Natural killer cell (primary cell): ENCODE data around the gene RNF157. TPM values are rescaled to one million over a fixed set of nuclear protein-coding genes. Genes with fewer than 3 reads are reported as not detected.

Source experiments
- ATAC-seq, 3 donors: fragments of 150-1000 bp in 2 of 3; fragments of 200-7000 bp in 1 of 3; cut with Tn5 transposase; 1 replicate in 1 of 3; 2 replicates in 2 of 3; pipeline ENCODE4 v1.10.0; 2021; ENCODE audit warnings: mild to moderate bottlenecking in 2 of 3, moderate library complexity in 2 of 3
- DNase-seq, 2 donors: peaks; one replicate each; pipeline versions ENCODE4 v3.0.0 to v3.0.0-alpha.2; 2013 to 2021; ENCODE audit warnings: mixed read lengths in 1 of 2
- H3K27ac ChIP-seq: one replicate; pipeline ENCODE4 v1.5.1; 2013; ENCODE audit warnings: mild to moderate bottlenecking, low read length
- H3K27me3 ChIP-seq: one replicate; pipeline ENCODE4 v1.6.1; 2013; ENCODE audit warnings: low read length; ENCODE audit not compliant: control insufficient read depth, insufficient read depth
- H3K36me3 ChIP-seq: one replicate; pipeline ENCODE4 v1.6.1; 2013; ENCODE audit warnings: low read length; ENCODE audit not compliant: control insufficient read depth, insufficient read depth
- H3K4me1 ChIP-seq: one replicate; pipeline ENCODE4 v1.6.1; 2013; ENCODE audit warnings: low read length; ENCODE audit not compliant: control insufficient read depth, insufficient read depth
- H3K4me3 ChIP-seq: one replicate; pipeline ENCODE4 v1.5.1; 2013; ENCODE audit warnings: low read length
- H3K9me3 ChIP-seq: one replicate; pipeline ENCODE4 v1.6.1; 2013; ENCODE audit warnings: low read length; ENCODE audit not compliant: control insufficient read depth, insufficient read depth
- H3K27ac Mint-ChIP-seq, 2 donors: one replicate each; pipeline ENCODE4 v1.8.0; 2022; ENCODE audit warnings: mild to moderate bottlenecking in 2 of 2, mixed read lengths in 2 of 2, moderate library complexity in 1 of 2
- H3K27me3 Mint-ChIP-seq, 2 donors: one replicate each; pipeline ENCODE4 v1.8.0; 2022; ENCODE audit warnings: low read depth in 2 of 2, mixed read lengths in 2 of 2
- H3K36me3 Mint-ChIP-seq: one replicate; pipeline ENCODE4 v1.8.0; 2022; ENCODE audit warnings: mixed read lengths
- H3K4me1 Mint-ChIP-seq, 2 donors: one replicate each; pipeline ENCODE4 v1.8.0; 2022; ENCODE audit warnings: mixed read lengths in 2 of 2
- H3K4me3 Mint-ChIP-seq: one replicate; pipeline ENCODE4 v1.8.0; 2022; ENCODE audit warnings: mild to moderate bottlenecking, moderate library complexity, mixed read lengths
- H3K9me3 Mint-ChIP-seq, 2 donors: one replicate each; pipeline ENCODE4 v1.8.0; 2022; ENCODE audit warnings: mixed read lengths in 2 of 2
- CTCF ChIP-seq: fragments of 200-600 bp; IDR thresholded peaks from one replicate; pipeline ENCODE4 v1.8.0; 2022; ENCODE audit warnings: antibody characterized with exemption
- WGBS: methylation state at CpG from one replicate; pipeline ENCODE4 v1.1.7; 2013; ENCODE audit warnings: missing lambda C conversion rate; ENCODE audit not compliant: insufficient coverage; 5-methylcytosine and 5-hydroxymethylcytosine counted together
- intact Hi-C: fragments of 100-400 bp; cut with micrococcal nuclease; formaldehyde crosslinking; loops from one replicate; pipeline ENCODE4 v1.14.2; 2022
- total RNA-seq, 4 donors: library from RNA; stranded (reverse); fragments of 120-200 nt in 1 of 4; gene quantifications; one replicate each; pipeline versions ENCODE4 v1.2.3 to v1.2.4, GENCODE V29; 2013 to 2022

The RNF157 gene
- total RNA-seq, 3 donors from 2014 or later (not counting 1 experiment from before 2014, with no cell fraction given): 4.9 to 9.1 (median 8.5) TPM

- 91% methylated on average over 9 of the region's 9 CpGs for WGBS
- Mint-ChIP-seq H3K27ac (no peak overlapping the region), H3K27me3 (no peaks in the 10 kb centered on the region), H3K36me3 (no peaks in the 10 kb centered on the region), H3K9me3 (no peaks in the 10 kb centered on the region), H3K4me3 (no peak overlapping the region), H3K4me1 (no peaks in the 10 kb centered on the region)
- no peaks in the 10 kb centered on the region for H3K27me3 ChIP-seq
- no peaks in the 10 kb centered on the region for H3K9me3 ChIP-seq
- no peak for TF ChIP-seq CTCF
- H3K4me1 ChIP-seq: peaks cover under 1% of the 10 kb centered on the region
- no peaks in the 10 kb centered on the region for H3K36me3 ChIP-seq
- H3K4me3 ChIP-seq: no peak overlapping the region
- no peak overlapping the region for H3K27ac ChIP-seq
- intact Hi-C loops: no loop called here
- no peak for ATAC-seq
- DNase-seq: no peak
These were observed 66.3 kb downstream of the RNF157 start for GRCh38 chr17:76174037-76174436.

GRCh38 chr17:76173474-76173873 is 66.8 kb downstream of the RNF157 start:
- no peaks in the 10 kb centered on the region for H3K27me3 Mint-ChIP-seq
- no peaks in the 10 kb centered on the region for H3K9me3 ChIP-seq
- no peaks in the 10 kb centered on the region for H3K9me3 Mint-ChIP-seq
- no peak overlapping the region for H3K4me3 Mint-ChIP-seq
- DNase-seq: no peak
- no peak overlapping the region for H3K4me3 ChIP-seq
- H3K27me3 ChIP-seq: no peaks in the 10 kb centered on the region
- H3K36me3 ChIP-seq: no peaks in the 10 kb centered on the region
- TF ChIP-seq CTCF: no peak
- H3K27ac Mint-ChIP-seq: no peak overlapping the region
- WGBS: 97% methylated on average over 11 of the region's 11 CpGs
- ATAC-seq: no peak
- intact Hi-C loops: no loop called here
- H3K27ac ChIP-seq: no peak overlapping the region
- no peaks in the 10 kb centered on the region for H3K36me3 Mint-ChIP-seq
- H3K4me1 ChIP-seq: no peaks in the 10 kb centered on the region
- H3K4me1 Mint-ChIP-seq: no peaks in the 10 kb centered on the region

DNA sequence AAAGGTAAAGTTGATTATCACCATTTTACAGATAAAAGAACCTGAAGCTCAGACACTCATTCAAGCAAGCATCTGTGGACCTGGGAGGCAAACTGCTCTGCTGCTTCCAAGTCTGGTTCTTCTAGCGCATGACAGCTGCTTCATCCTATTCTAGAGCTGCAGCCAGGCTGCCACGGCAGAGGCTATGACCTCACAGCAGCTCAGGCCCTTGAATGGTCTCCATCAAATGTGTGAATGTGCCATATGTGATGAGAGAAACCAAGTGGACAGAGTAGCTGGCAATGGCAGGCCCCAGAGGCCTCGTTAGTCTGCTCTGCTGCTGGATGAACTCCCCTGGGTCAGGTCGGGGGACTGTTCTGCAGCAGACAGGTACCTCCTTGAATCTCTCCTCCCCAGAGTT is 68.6 kb downstream of the RNF157 start:
- no peak for DNase-seq
- Histone ChIP-seq H3K4me1 (no peaks in the 10 kb centered on the region), H3K9me3 (no peaks in the 10 kb centered on the region), H3K27ac (no peak overlapping the region), H3K4me3 (no peak overlapping the region), H3K36me3 (no peaks in the 10 kb centered on the region), H3K27me3 (no peaks in the 10 kb centered on the region)
- Mint-ChIP-seq H3K27ac (no peak overlapping the region), H3K4me1 (no peaks in the 10 kb centered on the region), H3K4me3 (no peak overlapping the region), H3K36me3 (no peaks in the 10 kb centered on the region), H3K9me3 (no peaks in the 10 kb centered on the region), H3K27me3 (no peaks in the 10 kb centered on the region)
- intact Hi-C loops: no loop called here
- TF ChIP-seq CTCF: no peak
- no peak for ATAC-seq
- WGBS: over 99% methylated on average over 3 of the region's 4 CpGs

- no peaks in the 10 kb centered on the region for H3K36me3 Mint-ChIP-seq
- H3K4me3 ChIP-seq: no peak overlapping the region
- DNase-seq: no peak
- no peaks in the 10 kb centered on the region for H3K9me3 Mint-ChIP-seq
- no peak overlapping the region for H3K27ac ChIP-seq
- no peaks in the 10 kb centered on the region for H3K4me1 Mint-ChIP-seq
- WGBS: 90% methylated on average over 1 of the region's 1 CpG
- H3K4me3 Mint-ChIP-seq: no peak overlapping the region
- ATAC-seq: no peak
- no peak overlapping the region for H3K27ac Mint-ChIP-seq
- no peaks in the 10 kb centered on the region for H3K27me3 Mint-ChIP-seq
- no peaks in the 10 kb centered on the region for H3K36me3 ChIP-seq
- H3K4me1 ChIP-seq: no peaks in the 10 kb centered on the region
- intact Hi-C loops: no loop called here
- H3K27me3 ChIP-seq: no peaks in the 10 kb centered on the region
- no peak for TF ChIP-seq CTCF
- no peaks in the 10 kb centered on the region for H3K9me3 ChIP-seq
These were observed 70.2 kb downstream of the RNF157 start for GRCh38 chr17:76170114-76170513.
